ENCODE data around the gene GLRA3. TPM values are rescaled to one million over a fixed set of nuclear protein-coding genes. Genes with fewer than 3 reads are reported as not detected.

Gene GLRA3
- total RNA-seq, 3 donors from 2014 or later (not counting 1 experiment from before 2014, with no cell fraction given): not detected

- Mint-ChIP-seq H3K27ac (no peak overlapping the region), H3K9me3 (no peaks in the 10 kb centered on the region), H3K4me3 (no peak overlapping the region), H3K27me3 (ENCODE audit: low read depth in 2 of 2) (no peaks in the 10 kb centered on the region), H3K4me1 (no peaks in the 10 kb centered on the region), H3K36me3 (no peaks in the 10 kb centered on the region)
- 43% methylated on average over 1 of the region's 4 CpGs for WGBS (ENCODE audit: insufficient coverage)
- H3K4me1 ChIP-seq (ENCODE audit: control insufficient read depth, insufficient read depth, low read length): no peaks in the 10 kb centered on the region
- intact Hi-C loops (cut with micrococcal nuclease): no loop called here
- no peak overlapping the region for H3K27ac ChIP-seq (ENCODE audit: low read length)
- H3K4me3 ChIP-seq (ENCODE audit: low read length): no peak overlapping the region
- H3K36me3 ChIP-seq (ENCODE audit: control insufficient read depth, insufficient read depth, low read length): no peaks in the 10 kb centered on the region
- no peak for ATAC-seq
- no peak for DNase-seq
- TF ChIP-seq CTCF (IDR thresholded peaks at IDR 0.05): no peak
- no peaks in the 10 kb centered on the region for H3K9me3 ChIP-seq (ENCODE audit: control insufficient read depth, insufficient read depth, low read length)
- no peaks in the 10 kb centered on the region for H3K27me3 ChIP-seq (ENCODE audit: control insufficient read depth, insufficient read depth, low read length)
These were observed 224.8 kb downstream of the GLRA3 start for GRCh38 chr4:174604198-174604597.

- no peak overlapping the region for H3K4me3 Mint-ChIP-seq
- intact Hi-C loops (cut with micrococcal nuclease): no loop called here
- Histone ChIP-seq H3K27ac (ENCODE audit: low read length) (no peak overlapping the region), H3K27me3 (ENCODE audit: control insufficient read depth, insufficient read depth, low read length) (no peaks in the 10 kb centered on the region), H3K4me1 (ENCODE audit: control insufficient read depth, insufficient read depth, low read length) (no peaks in the 10 kb centered on the region), H3K9me3 (ENCODE audit: control insufficient read depth, insufficient read depth, low read length) (no peaks in the 10 kb centered on the region), H3K4me3 (ENCODE audit: low read length) (no peak overlapping the region), H3K36me3 (ENCODE audit: control insufficient read depth, insufficient read depth, low read length) (no peaks in the 10 kb centered on the region)
- no peak for ATAC-seq
- WGBS (ENCODE audit: insufficient coverage): 100% methylated on average over 1 of the region's 1 CpG
- no peak overlapping the region for H3K27ac Mint-ChIP-seq
- H3K36me3 Mint-ChIP-seq: no peaks in the 10 kb centered on the region
- no peak for TF ChIP-seq CTCF (IDR thresholded peaks at IDR 0.05)
- H3K9me3 Mint-ChIP-seq: no peaks in the 10 kb centered on the region
- DNase-seq: no peak
- no peaks in the 10 kb centered on the region for H3K4me1 Mint-ChIP-seq
- H3K27me3 Mint-ChIP-seq (ENCODE audit: low read depth in 2 of 2): no peaks in the 10 kb centered on the region
These were observed 228.7 kb downstream of the GLRA3 start for GRCh38 chr4:174600391-174600790.

GRCh38 chr4:174598800-174599199, 230.2 kb downstream of the GLRA3 start:
- ATAC-seq (no peak), DNase-seq (no peak)
- Mint-ChIP-seq H3K27ac (no peak overlapping the region), H3K4me3 (no peak overlapping the region), H3K4me1 (no peaks in the 10 kb centered on the region), H3K9me3 (no peaks in the 10 kb centered on the region), H3K36me3 (no peaks in the 10 kb centered on the region), H3K27me3 (ENCODE audit: low read depth in 2 of 2) (no peaks in the 10 kb centered on the region)
- WGBS (ENCODE audit: insufficient coverage): 86% methylated on average over 3 of the region's 3 CpGs
- no peak overlapping the region for H3K27ac ChIP-seq (ENCODE audit: low read length)
- H3K4me3 ChIP-seq (ENCODE audit: low read length): no peak overlapping the region
- intact Hi-C loops (cut with micrococcal nuclease): no loop called here
- no peaks in the 10 kb centered on the region for H3K27me3 ChIP-seq (ENCODE audit: control insufficient read depth, insufficient read depth, low read length)
- no peak for TF ChIP-seq CTCF (IDR thresholded peaks at IDR 0.05)
- H3K9me3 ChIP-seq (ENCODE audit: control insufficient read depth, insufficient read depth, low read length): no peaks in the 10 kb centered on the region
- H3K4me1 ChIP-seq (ENCODE audit: control insufficient read depth, insufficient read depth, low read length): no peaks in the 10 kb centered on the region
- H3K36me3 ChIP-seq (ENCODE audit: control insufficient read depth, insufficient read depth, low read length): no peaks in the 10 kb centered on the region

DNA sequence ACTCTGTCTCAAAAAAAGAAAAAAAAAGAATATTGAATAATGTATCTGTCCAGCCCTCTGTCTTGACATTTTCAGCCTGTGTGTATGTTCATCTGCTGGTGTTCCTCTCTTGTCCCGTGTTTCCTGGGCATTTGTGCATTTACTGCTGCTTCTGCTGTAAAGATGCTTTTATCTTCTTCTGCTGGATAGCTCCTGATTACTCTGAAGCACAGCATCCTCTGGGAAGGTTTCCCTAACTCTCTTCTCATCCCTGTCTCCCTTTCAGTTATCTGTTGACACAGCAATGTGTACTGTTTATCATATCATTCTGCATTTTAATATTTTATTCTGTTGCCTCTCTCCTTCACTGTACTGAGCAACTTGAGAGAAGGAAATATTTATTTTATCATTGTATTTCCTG, 232.5 kb downstream of the GLRA3 start:
- 89% methylated on average over 1 of the region's 1 CpG for WGBS (ENCODE audit: insufficient coverage)
- H3K4me3 Mint-ChIP-seq: no peak overlapping the region
- H3K36me3 Mint-ChIP-seq: no peaks in the 10 kb centered on the region
- Histone ChIP-seq H3K9me3 (ENCODE audit: control insufficient read depth, insufficient read depth, low read length) (no peaks in the 10 kb centered on the region), H3K4me3 (ENCODE audit: low read length) (no peak overlapping the region), H3K27ac (ENCODE audit: low read length) (no peak overlapping the region), H3K4me1 (ENCODE audit: control insufficient read depth, insufficient read depth, low read length) (no peaks in the 10 kb centered on the region), H3K36me3 (ENCODE audit: control insufficient read depth, insufficient read depth, low read length) (no peaks in the 10 kb centered on the region), H3K27me3 (ENCODE audit: control insufficient read depth, insufficient read depth, low read length) (no peaks in the 10 kb centered on the region)
- intact Hi-C loops (cut with micrococcal nuclease): no loop called here
- no peaks in the 10 kb centered on the region for H3K27me3 Mint-ChIP-seq (ENCODE audit: low read depth in 2 of 2)
- H3K4me1 Mint-ChIP-seq: peaks cover 9 to 10% of the 10 kb centered on the region in 2 donors
- H3K27ac Mint-ChIP-seq: no peak overlapping the region
- H3K9me3 Mint-ChIP-seq: no peaks in the 10 kb centered on the region
- no peak for ATAC-seq
- TF ChIP-seq CTCF (IDR thresholded peaks at IDR 0.05): no peak
- DNase-seq: no peak
